ENCODE results near the gene S100A2. TPM values are rescaled to one million over a fixed set of nuclear protein-coding genes. Genes with fewer than 3 reads are reported as not detected.
"Not testable (repeated sequence)": the region's sequence is repeated elsewhere in the genome, so short reads cannot be mapped to it uniquely, and the experiment has no call there.

S100A2 gene
- total RNA-seq, 1 donor from 2014 or later = 317 TPM

DNA sequence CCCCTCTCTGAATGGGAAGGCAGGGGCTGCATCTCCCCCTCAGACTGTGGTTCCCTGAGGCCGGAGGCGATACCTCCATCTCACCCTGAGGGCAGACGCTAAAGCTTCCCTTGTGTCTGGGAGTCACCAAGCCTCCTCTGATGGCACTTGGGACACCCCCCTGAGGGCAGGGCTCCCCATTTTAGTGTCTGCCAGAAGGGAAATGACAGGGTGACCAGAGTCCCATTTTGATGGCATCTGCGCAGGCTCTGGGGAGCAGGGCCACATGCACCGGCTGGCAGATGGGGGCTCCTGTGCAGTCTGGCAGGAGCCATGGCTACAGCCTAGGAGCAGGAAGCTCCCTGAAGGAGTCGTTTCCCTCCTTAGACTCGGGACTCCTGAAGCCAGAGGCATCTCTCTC is 1.7 kb downstream of the S100A2 start:
- peak; percentile 41 for DNase-seq (ENCODE audit: low spot score)

DNA sequence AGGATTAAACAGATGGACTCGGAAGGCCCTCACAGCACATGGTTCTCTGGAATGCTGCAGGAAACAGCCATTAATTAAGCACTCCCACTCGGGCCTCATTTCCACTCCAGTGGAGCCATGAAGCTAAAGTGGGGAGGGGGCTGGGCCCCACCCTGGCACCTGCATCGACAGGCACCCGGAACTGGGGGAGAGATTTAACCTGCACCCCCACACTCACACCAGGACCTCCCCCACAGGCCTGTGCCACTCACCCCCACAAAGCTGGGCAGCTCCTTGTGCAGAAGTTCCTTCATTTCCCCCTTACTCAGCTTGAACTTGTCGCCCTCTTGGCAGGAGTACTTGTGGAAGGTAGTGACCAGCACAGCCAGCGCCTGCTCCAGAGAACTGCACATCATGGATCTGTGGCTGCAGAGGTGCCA is 2.2 kb downstream of the S100A2 start:
- DNase-seq (ENCODE audit: low spot score) = peak; percentile 41

DNA sequence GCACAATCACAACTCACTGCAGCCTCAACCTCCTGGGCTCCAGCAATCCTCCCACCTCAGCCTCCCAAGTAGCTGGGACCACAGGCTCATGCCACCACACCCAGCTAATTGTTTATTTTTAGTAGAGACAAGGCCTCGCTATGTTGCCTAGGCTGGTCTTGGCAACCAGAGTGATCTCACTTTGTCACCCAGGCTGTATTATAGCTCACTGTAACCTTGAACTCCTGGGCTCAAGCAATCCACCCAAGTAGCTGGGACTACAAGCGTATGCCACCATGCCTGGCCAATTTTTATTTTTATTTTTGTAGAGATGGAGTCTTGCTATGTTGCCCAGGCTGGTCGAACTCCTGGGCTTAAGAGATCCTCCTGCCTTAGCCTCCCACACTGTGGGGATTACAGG is 3.6 kb downstream of the S100A2 start:
- not testable (repeated sequence) for DNase-seq (ENCODE audit: low spot score)

DNA sequence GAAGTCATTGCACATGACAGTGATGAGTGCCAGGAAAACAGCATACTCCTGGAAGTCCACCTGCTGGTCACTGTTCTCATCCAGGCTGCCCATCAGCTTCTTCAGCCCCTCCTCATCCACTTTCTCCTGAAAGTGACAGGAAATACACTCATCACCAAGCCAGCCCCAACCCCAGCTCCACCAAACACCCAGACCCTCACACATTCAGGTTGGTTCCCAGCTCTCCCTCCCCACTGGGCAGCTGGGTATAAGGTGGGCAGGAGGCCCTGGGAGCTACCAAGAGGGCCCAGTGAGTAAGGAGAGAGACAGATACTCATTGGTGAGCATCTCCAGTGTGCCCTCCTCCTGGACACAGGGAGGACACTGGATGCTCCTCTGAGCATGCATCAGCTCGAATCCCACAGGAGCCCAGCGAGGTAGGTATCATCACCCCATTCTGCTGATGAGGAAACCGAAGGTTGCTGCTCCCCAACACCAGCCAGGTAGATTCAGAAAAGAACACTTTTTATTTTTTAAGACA is 4.1 kb downstream of the S100A2 start:
- peak; percentile 37 for DNase-seq (ENCODE audit: low spot score)

DNA sequence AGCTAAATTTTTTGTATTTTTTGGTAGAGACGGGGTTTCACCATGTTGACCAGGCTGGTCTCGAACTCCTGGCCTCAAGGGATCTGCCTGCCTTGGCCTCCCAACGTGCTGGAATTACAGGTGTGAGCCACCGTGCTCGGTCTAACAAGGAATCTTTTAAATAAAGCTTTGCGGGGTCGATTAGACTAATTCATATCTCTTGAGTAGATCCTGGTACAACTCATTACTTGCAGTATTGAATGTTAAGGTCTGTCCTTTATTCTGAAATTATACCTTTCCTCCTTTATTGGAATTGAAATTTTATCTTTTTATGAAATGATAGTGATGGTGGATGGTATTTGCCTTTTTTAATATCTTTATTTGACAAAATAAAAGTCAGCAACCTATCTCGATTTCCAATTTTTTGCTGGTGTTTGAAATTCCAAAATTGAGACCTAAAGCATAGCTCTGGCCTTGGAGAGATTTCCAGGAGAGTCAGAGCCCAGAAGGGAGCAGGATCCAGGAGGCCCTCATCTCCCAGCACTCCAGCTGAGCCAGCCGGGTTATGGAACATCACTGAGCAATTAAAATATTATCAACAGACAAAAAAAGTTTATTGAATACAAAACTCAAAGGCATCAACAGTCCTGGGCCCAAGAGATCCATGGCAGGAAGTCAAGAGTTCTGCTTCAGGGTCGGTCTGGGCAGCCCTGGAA is 4.7 kb downstream of the S100A2 start:
- no peak for DNase-seq (ENCODE audit: low spot score)

DNA sequence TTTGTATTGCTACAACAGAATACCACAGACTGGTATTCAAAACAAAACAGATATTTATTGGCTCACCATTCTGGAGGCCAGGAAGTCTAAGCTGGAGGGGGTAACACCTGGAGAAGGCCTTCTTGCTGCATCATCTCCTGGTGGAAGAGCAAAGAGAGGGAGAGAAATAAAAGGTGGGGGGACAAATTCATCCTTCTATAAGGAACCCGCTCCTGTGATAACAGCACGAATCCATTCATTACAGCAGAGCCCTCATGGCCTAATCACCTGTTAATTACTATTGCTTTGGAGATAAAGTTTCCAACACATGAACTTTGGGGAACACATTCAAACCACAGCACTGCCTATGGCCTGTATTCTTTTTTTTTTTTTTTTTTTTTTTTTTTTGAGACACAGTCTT is 5.4 kb downstream of the S100A2 start:
- DNase-seq (ENCODE audit: low spot score) = no peak

DNA sequence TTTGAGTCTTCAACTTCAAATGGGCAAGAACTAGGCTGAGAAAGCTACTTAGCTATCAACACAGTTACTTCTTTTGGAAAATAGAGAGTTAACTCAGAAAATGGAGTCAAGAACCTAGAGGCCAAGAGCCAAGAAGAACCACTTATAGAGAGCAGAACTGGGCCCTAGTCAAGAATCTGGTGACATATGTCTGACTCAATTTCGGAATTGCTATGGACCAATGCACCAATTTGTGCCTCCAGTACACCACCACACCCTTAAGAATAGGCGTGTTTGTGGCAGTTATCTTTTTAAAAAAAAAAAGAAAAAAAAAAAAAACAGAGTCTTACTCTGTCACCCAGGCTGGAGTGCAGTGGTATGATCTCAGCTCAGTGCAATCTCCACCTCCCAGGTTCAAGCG is 7.8 kb downstream of the S100A2 start:
- DNase-seq (ENCODE audit: low spot score) = no peak

DNA sequence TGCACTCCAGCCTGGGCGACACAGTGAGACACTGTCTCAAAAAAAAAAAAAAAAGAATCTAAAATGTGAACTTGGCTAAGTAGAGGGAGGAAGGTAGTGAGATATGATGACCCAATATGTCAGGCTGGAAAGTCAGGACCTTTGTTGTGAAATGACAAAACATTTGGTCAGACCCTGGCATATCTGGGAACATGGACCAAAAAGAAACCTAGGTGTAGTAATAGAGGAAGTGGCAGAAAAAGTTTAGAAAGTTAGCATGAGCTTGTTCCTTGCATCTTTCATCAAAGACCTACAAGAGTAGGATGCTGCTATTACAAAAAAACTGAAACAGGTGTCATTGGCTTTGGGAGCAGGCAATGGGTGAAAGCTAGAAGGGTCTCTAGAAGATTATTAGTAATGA is 9.3 kb downstream of the S100A2 start:
- DNase-seq (ENCODE audit: low spot score) = no peak

DNA sequence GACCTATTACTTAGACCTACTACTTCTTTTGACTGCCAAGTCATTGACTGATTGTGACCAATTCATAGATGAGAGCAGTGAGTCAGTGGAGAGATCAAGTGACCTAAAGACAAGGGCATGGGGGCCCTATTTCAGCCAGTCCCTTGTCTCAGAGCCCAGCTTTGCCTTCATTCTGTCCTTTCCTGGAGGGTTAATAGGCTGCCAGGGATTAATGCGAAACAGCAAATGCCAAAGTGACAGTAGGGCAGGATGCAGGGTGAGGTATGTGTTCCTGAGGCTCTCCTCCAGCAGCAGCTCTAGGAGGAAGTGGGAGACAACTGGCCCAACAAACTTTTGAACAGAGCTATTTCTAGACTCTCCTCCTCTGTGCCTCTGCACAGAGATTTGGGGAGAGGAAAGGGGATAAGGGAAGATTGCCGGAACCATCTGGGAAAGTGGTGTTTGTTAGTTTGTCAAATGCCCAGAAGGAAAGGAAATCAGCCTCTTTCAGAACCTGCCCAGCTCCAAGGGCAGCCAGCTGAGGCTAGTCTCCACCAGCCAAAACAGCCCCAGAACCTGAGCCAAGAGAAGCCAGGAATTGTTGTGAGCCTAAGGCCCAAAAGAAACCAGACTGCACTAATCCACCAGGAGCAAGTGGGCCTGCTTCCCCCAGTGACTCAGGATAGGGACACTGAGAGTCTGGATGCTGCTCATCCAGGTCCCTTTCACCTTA is 11.7 kb downstream of the S100A2 start:
- DNase-seq (ENCODE audit: low spot score) = no peak

DNA sequence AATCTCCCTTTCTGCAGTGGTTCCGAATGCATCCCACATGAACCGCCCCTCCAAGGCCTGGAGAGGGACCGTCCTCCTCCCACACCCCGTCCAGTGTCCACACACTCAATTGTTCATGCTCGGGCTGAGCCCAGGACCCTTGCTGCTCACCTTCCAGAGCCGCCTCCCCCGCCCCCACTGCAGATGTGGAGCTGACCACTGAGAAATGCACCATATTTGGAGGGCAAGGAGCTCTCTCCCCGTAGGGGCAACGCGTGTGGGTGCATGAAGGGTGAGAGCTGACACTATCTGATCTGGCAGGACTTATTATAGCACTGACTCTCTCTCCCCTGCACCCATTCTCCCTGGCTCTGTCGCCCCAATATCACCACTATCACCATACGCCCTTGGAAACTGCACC is 12.5 kb downstream of the S100A2 start:
- no peak for DNase-seq (ENCODE audit: low spot score)

DNA sequence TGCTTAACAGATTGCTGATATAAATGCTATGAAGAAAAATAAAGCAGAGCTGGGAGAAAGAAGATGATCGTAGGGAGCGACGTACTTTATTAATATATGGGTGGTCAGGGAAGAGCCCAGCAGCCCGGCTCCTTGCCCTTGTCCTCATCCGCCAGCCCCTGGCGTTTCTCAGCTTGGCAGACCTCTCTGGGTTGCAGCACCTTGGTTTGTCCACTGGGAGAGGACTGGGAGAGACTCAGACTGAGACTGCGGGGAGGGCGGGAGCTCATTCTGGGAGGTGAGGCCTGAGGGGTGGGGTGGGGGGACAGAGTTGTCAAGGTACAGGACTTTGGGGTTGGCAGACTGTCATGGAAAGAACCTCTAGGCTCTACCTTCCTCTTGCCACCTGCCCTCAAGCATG is 13.3 kb downstream of the S100A2 start:
- DNase-seq (ENCODE audit: low spot score) = no peak

DNA sequence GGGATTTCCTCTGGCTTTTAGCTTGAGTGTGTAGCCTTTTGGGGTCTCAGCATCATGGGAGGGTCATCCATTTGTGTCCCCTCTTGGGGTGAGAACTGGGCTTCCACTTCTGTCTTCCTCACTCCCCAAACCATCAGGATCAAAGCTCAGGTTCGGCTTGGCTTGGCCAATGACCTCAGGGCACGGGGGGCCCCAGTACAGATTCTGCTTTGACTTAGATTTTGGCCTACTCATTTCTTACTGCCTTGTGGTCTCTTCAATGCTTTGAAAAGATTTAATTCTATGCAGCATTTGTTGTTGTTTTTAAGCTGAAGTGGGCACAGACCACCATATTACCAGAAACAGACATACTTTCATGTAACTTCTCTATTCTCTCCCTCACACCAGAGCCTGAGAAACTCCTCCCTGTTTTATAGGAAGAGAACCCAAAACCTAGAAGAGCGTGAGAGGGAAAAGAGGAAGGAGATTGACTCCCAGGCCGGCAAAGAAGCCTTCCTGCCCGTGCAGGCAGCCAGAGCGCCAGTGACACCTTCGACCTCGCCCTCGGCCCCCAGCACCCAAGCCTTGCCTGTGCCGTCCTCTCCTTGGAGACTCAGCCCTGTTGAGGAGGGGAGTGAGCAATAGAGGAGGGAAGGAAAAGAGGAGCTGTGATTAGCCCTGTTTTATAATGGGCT is 14.7 kb downstream of the S100A2 start:
- DNase-seq (ENCODE audit: low spot score) = no peak

DNA sequence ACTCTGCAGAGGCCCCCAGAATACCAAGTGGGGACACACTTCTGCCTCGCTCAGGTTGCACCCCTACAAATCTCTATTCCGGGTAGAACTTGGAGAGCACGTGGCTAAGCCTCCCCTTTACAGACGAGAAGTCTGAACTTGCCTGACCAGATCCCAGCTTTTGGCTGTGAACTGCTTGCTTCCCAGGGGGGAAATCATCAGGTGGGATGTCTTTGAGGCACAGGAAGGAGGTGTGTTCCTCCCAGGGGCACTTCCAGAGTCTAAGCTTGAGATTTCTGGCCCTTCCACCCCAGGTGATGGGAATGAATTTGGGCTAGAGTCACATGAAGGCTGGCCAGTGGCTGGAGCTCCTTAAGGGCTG is 15.3 kb downstream of the S100A2 start:
- no peak for DNase-seq (ENCODE audit: low spot score)

DNA sequence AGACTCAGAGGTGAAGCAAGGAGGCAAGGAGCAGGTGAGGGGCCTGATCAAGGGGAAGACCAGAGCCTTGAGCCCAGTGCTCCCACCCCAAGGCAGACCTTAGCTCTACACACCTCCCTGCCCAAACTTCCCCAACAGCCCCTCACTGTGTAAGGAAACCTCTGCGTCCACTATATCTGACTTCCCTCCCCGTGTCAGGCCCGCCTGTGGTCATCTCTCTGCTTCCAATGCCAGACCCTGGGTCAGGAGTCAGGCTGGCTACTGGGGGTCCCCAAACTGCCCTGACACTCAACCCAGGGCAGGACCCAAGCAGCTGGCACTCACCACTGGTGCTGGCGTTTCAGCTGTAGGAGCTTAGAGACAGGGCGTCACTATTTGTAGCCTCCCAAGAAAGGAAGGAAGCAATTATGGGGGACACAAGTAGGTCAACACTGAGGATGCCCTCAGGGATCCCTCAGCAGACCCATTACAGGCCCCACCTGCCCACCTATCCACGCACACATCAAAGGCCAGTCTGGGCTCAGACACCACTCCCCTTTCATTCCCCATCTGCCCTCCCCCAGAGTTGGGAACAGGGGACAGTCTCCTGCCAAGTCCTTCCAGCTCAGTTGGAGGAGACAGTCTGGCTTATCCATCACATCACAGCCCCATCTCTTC is 15.8 kb downstream of the S100A2 start:
- no peak for DNase-seq (ENCODE audit: low spot score)

DNA sequence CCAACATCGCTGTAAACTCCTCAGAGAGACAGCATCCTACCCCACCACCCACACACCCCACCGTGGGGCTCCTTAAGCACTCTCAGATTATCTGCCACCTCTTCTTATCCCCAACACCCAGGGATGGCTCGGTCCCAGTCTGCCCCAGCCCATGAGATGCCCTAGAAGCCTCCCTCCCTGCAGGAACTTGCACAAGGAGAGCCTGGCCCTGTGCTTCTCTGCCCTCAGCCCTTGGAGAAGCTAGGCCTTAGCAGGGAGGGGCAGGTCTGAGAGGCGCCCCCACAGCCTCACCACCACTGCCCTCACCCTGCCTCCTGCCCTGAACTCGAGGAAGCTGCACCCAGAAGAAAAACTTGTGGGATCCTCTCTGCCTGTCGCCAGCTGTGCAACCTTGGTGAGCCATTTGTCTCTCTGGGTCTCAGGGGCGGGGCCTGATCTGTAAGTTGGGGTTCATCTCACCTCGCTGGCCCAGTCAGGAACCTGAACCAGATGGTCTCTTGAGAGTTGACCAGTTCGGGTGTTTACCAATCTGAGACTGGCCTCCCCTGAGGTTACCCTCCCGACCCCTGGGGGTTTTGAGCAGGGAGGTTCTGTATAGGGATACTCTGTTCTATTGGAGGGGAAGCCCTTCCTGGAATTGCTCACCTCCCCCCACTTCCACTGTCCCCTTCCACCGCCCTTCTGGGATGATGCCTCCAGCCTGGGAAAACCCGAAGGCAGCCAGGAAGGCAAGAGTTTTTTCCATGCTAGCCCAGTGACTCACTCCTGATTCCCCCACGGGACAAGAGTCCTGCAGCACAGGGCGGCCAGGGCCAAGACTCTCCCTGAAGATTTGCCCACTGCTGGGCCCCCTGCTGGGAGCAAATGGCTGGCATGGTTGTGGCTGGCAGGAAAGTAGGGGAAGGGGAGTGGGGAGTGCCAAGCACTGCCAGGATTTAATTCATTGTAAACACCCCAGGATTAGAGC is 16.6 kb downstream of the S100A2 start, which contains the start of gene S100A3:
TSS of gene S100A3 (minus strand) at position 537 of the 967 bp plus-strand sequence. CDS start 773 bp downstream, outside the sequence.
- DNase-seq (ENCODE audit: low spot score) = peak; percentile 73

DNA sequence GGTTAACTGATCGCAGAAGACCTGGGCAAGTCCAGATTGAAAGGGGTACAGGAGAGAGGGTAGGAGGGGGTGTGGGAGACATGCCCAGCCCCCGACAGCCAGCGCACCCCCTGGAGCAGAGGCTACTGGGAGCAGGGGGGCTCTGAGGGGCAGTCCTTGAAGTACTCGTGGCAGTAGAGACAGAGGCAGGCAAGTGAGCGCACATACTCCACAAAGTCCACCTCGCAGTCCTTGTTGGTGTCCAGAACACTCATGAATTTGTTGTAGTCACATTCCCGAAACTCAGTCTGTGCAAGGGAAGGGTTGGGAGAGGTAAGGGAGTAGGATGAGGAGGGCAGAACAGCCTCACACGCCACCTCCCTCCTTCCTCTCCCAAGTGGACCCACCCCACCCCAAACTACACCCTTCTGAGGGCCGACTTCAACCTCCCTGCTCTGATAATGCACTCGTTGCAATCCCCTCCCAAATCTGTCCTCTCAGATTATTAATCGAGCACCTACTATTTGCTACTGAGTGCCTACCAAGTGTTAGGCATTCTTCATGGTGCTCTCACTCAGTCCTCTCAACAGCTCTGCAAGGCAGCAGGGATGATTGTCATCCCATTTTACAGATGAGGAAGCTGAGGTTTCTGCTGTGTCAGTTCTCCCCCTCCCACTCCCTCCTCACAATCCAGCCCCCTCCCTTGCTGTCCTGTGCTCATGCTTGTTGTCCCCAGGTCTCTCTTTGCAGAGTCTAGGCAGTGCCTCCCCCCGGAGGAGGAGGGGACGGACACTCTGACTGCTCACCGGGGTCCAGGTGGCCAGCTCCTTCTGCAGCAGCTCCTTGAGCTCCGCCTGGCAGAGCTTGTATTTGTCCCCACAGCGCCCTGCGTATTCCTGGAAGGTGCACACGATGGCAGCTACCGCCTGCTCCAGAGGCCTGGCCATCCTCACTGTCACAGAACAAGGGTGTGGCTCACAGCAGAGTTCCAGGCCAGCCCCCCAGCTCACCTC is 17.8 kb downstream of the S100A2 start:
- no peak for DNase-seq (ENCODE audit: low spot score)

DNA sequence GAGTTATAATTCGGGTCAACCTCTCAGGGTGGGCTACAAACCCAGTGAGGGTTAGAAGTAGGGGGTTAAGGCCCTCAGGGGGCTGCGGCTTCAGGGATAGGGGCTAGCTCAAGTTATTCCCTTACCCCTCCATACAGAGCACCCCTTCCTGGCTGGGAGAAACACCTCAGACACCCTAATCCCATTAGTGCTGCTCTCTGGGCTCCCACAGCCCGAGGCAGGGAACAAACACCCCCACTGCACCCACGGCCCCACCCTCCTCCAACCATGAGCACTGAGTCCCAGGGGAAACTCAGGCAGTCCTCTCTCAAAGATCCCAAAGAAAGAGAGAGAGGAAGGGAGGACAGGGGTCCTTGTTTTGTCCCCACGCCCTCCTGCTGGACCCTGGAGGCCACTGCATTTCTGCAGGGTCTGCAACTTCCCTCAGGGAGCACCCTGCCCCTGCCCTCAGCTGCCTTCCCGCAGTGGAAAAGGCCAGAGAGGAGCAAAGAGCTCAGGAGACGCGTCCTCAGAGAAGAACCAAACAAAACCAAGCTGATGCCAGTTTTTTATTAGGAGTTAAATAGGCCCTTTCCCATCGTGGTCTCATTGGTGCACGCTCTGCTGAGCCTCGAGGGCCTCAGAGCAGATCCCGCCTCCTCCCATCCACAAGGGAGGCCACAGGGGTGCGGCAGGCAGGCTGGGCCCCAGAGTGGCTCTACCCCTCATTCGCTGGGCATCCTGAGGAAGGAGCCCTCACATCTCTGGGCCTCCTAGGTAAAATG is 18.7 kb downstream of the S100A2 start:
- no peak for DNase-seq (ENCODE audit: low spot score)

DNA sequence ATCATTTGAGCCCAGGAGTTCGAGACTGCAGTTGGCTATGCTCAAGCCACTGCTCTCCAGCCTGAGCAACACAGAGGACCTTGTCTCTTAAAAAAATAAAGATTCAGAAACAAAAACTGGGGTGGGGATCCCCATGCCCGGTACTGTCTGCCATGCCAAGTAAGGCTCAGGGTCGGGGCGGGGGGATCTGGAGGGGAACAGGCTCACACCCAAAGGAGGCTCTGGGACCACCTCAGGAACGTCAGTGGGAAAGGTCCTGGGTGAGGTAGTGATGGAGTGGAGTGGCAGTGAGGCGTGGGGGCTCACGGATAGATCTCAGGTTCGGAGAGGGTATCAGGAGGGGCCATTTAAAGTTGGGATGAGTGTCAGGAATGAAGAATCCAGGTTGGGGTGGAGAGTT is 19.3 kb downstream of the S100A2 start:
- no peak for DNase-seq (ENCODE audit: low spot score)
